OCI-LY7 (cell line): ENCODE data around the gene DNM3. TPM values are rescaled to one million over a fixed set of nuclear protein-coding genes. Genes with fewer than 3 reads are reported as not detected.

Experiments used
- BruUV-seq: library from RNA; stranded (reverse); fragments of 400-500 nt; replicated peaks from 2 replicates; lab custom pipeline; 2021; lab: Mats Ljungman, UMichigan
- CTCF ChIA-PET: fragments of 300-600 bp; sonication (Branson Sonifier 250); formaldehyde crosslinking; loops from one replicate; lab custom pipeline; 2022; ENCODE audit warnings: antibody characterized with exemption; ENCODE audit not compliant: unreplicated experiment; lab: Charles Lee
- POLR2A ChIA-PET: fragments of 300-600 bp; sonication (Branson Sonifier 250); formaldehyde crosslinking; loops from one replicate; lab custom pipeline; 2022; ENCODE audit warnings: antibody characterized with exemption; lab: Charles Lee
- DNase-seq: peaks from one replicate; pipeline ENCODE4 v3.0.0-alpha.2; 2015; ENCODE audit warnings: low spot score
- H2AFZ ChIP-seq: fragments of 200-600 bp; sonication (generic), shearing (Covaris generic); 2 replicates; pipeline ENCODE4 v1.6.1; 2014; ENCODE audit warnings: mild to moderate bottlenecking, antibody characterized with exemption, low read length, moderate library complexity
- H3K27ac ChIP-seq: fragments of 200-600 bp; sonication (generic); 2 replicates; pipeline ENCODE4 v1.5.1; 2014; ENCODE audit warnings: mixed run types, low read depth, mild to moderate bottlenecking, moderate library complexity, low read length, inconsistent platforms; ENCODE audit not compliant: poor library complexity, severe bottlenecking
- H3K36me3 ChIP-seq: fragments of 200-600 bp; sonication (generic); 2 replicates; pipeline ENCODE4 v1.6.1; 2014; ENCODE audit warnings: mild to moderate bottlenecking, antibody characterized with exemption, low read length, moderate library complexity, mixed read lengths; ENCODE audit not compliant: insufficient read depth
- H3K4me1 ChIP-seq: fragments of 200-600 bp; sonication (generic); 2 replicates; pipeline ENCODE4 v1.5.1; 2014; ENCODE audit warnings: mild to moderate bottlenecking, low read length; ENCODE audit not compliant: insufficient read depth, poor library complexity, severe bottlenecking
- H3K4me2 ChIP-seq: fragments of 200-600 bp; sonication (generic); 2 replicates; pipeline ENCODE4 v1.6.1; 2014; ENCODE audit warnings: mild to moderate bottlenecking, low read length
- H3K4me3 ChIP-seq: fragments of 200-600 bp; sonication (generic); 2 replicates; pipeline ENCODE4 v1.5.1; 2014; ENCODE audit warnings: mild to moderate bottlenecking, low read depth, low read length; ENCODE audit not compliant: poor library complexity, severe bottlenecking
- H3K79me2 ChIP-seq: fragments of 200-600 bp; sonication (generic); 2 replicates; pipeline ENCODE4 v1.6.1; 2016; ENCODE audit warnings: low read depth, mild to moderate bottlenecking, low read length, moderate library complexity, mixed read lengths; ENCODE audit not compliant: insufficient read depth
- H3K9me2 ChIP-seq: fragments of 200-600 bp; sonication (generic); 2 replicates; pipeline ENCODE4 v1.6.1; 2016; ENCODE audit warnings: mild to moderate bottlenecking, low read length, mixed read lengths; ENCODE audit not compliant: insufficient read depth
- H3K9me3 ChIP-seq: fragments of 200-600 bp; sonication (generic); 2 replicates; pipeline ENCODE4 v1.6.1; 2014; ENCODE audit warnings: mild to moderate bottlenecking, mixed run types, low read length, mixed read lengths
- H4K20me1 ChIP-seq: fragments of 200-600 bp; sonication (generic); 2 replicates; pipeline ENCODE4 v1.6.1; 2014; ENCODE audit warnings: mild to moderate bottlenecking, antibody characterized with exemption, low read length, moderate library complexity, mixed read lengths; ENCODE audit not compliant: insufficient read depth
- CTCF ChIP-seq: fragments of 200-600 bp; sonication (generic); conservative IDR thresholded peaks from 2 replicates; pipeline ENCODE4 v1.5.1; 2014; ENCODE audit warnings: mild to moderate bottlenecking, antibody characterized with exemption, low read length, moderate library complexity, mixed read lengths
- EZH2phosphoT487 ChIP-seq: fragments of 200-600 bp; sonication (generic); IDR thresholded peaks from 2 replicates; pipeline ENCODE4 v1.6.1; 2018; ENCODE audit warnings: low read depth, borderline replicate concordance, mild to moderate bottlenecking, mixed run types, antibody characterized with exemption, low read length, moderate library complexity, mixed read lengths
- intact Hi-C: fragments of 100-400 bp; cut with micrococcal nuclease; formaldehyde crosslinking; loops from one replicate; pipeline ENCODE4 v1.10.0; 2022; ENCODE audit not compliant: unreplicated experiment
- total RNA-seq, 2 experiments: library from RNA; depleted of rRNA in 1 of 2; stranded (reverse); fragments of >200 nt in 1 of 2; shearing (Covaris generic) in 1 of 2; gene quantifications; 2 replicates each; pipeline ENCODE4 v1.2.3, GENCODE V29; 2014 to 2022

The DNM3 gene
- total RNA-seq, 2 experiments from 2014 or later: 0.47 to 0.61 TPM

- intact Hi-C loops: no loop called here
- no peaks in the 10 kb centered on the region for H4K20me1 ChIP-seq
- no peaks in the 10 kb centered on the region for H3K4me1 ChIP-seq
- no peaks in the 10 kb centered on the region for H3K9me3 ChIP-seq
- no peak overlapping the region for H3K4me2 ChIP-seq
- H3K27ac ChIP-seq: no peak overlapping the region
- H3K36me3 ChIP-seq: no peaks in the 10 kb centered on the region
- no peak for DNase-seq
- H3K79me2 ChIP-seq: no peaks in the 10 kb centered on the region
- no TSS peak for BruUV-seq
- H2AFZ ChIP-seq: no peak overlapping the region
- ChIA-PET CTCF (no interaction called here), POLR2A (interaction anchor here (1.0 kb wide), 1 partner anchor 10 kb away, joined by 3 read pairs; no protein-coding TSS in a partner anchor)
- 0 out of 2 replicates have a peak, but pooled peaks cover 4% of the 10 kb centered on the region for H3K9me2 ChIP-seq
- H3K4me3 ChIP-seq: no peak overlapping the region
- TF ChIP-seq EZH2phosphoT487: no peak
- no peak for TF ChIP-seq CTCF
Observed at GRCh38 chr1:172406968-172407367, 565.7 kb downstream of the DNM3 start.

- TF ChIP-seq CTCF (no peak), EZH2phosphoT487 (no peak)
- CTCF ChIA-PET: no interaction called here
- H4K20me1 ChIP-seq: no peaks in the 10 kb centered on the region
- BruUV-seq: no TSS peak
- no peaks in the 10 kb centered on the region for H3K9me3 ChIP-seq
- no peaks in the 10 kb centered on the region for H3K36me3 ChIP-seq
- H3K4me1 ChIP-seq: no peaks in the 10 kb centered on the region
- H3K9me2 ChIP-seq: peaks cover 4% of the 10 kb centered on the region; the same call in 1 of the 2 replicates
- POLR2A ChIA-PET: no interaction called here
- DNase-seq: no peak
- H3K4me2 ChIP-seq: no peak overlapping the region
- no peaks in the 10 kb centered on the region for H3K79me2 ChIP-seq
- no peak overlapping the region for H3K27ac ChIP-seq
- intact Hi-C loops: no loop called here
- H2AFZ ChIP-seq: no peak overlapping the region
- no peak overlapping the region for H3K4me3 ChIP-seq
Observed at GRCh38 chr1:172408958-172409357, 567.7 kb downstream of the DNM3 start.

- no peak overlapping the region for H2AFZ ChIP-seq
- DNase-seq: no peak
- H3K9me2 ChIP-seq: peaks cover 4% of the 10 kb centered on the region; the same call in 1 of the 2 replicates
- no peaks in the 10 kb centered on the region for H3K79me2 ChIP-seq
- no peaks in the 10 kb centered on the region for H3K4me1 ChIP-seq
- no peaks in the 10 kb centered on the region for H4K20me1 ChIP-seq
- no peaks in the 10 kb centered on the region for H3K36me3 ChIP-seq
- no peak for TF ChIP-seq EZH2phosphoT487
- TF ChIP-seq CTCF: no peak
- no peak overlapping the region for H3K27ac ChIP-seq
- POLR2A ChIA-PET: no interaction called here
- H3K4me2 ChIP-seq: no peak overlapping the region
- H3K4me3 ChIP-seq: no peak overlapping the region
- intact Hi-C loops: no loop called here
- CTCF ChIA-PET: no interaction called here
- no TSS peak for BruUV-seq
- H3K9me3 ChIP-seq: no peaks in the 10 kb centered on the region
Observed at GRCh38 chr1:172410027-172410426, 568.7 kb downstream of the DNM3 start.
